GM12878 (cell line): Measurements from ENCODE around the gene TADA3. TPM values are rescaled to one million over a fixed set of nuclear protein-coding genes. Genes with fewer than 3 reads are reported as not detected.

ENCODE experiments used
- ATAC-seq: fragments of 200-7000 bp; cut with Tn5 transposase; 3 replicates; pipeline ENCODE4 v1.9.1; 2020; ENCODE audit warnings: mild to moderate bottlenecking, moderate library complexity
- BruUV-seq: library from RNA; stranded (reverse); fragments of 400-500 nt; replicated peaks from 2 replicates; lab custom pipeline; 2021; lab: Mats Ljungman, UMichigan
- CTCF ChIA-PET: fragments of 300-600 bp; sonication (Branson Sonifier 250); formaldehyde crosslinking; extraction: SDS; loops from one replicate; lab custom pipeline; 2021; ENCODE audit warnings: inconsistent platforms; lab: Yijun Ruan, JAX
- POLR2A ChIA-PET: fragments of 350-600 bp; formaldehyde crosslinking; extraction: SDS; loops from one replicate; lab custom pipeline; 2021; ENCODE audit warnings: inconsistent platforms; lab: Charles Lee
- RAD21 ChIA-PET: fragments of 300-600 bp; sonication (Branson Sonifier 250); formaldehyde crosslinking; loops from one replicate; lab custom pipeline; 2023; ENCODE audit warnings: antibody characterized with exemption; ENCODE audit not compliant: unreplicated experiment; lab: Charles Lee
- SMC1A ChIA-PET: fragments of 300-600 bp; sonication (Branson Sonifier 250); formaldehyde crosslinking; loops from one replicate; lab custom pipeline; 2023; ENCODE audit not compliant: unreplicated experiment, uncharacterized antibody; lab: Charles Lee
- DNase-seq: peaks from one replicate; pipeline ENCODE4 v3.0.0-alpha.2; 2011; ENCODE audit warnings: low read depth, low spot score
- FAIRE-seq: peaks from 3 replicates; lab custom pipeline; 2011; peaks lifted over from hg19 to GRCh38; lab: Jason Lieb, UNC
- H2AFZ ChIP-seq: 2 replicates; pipeline ENCODE4 v1.6.0; 2011; ENCODE audit warnings: low read depth, low read length, control low read depth; ENCODE audit not compliant: control insufficient read depth
- H3K27ac ChIP-seq: 2 replicates; pipeline ENCODE4 v1.5.1; 2011; ENCODE audit warnings: control low read depth; ENCODE audit not compliant: control insufficient read depth, insufficient read depth
- H3K27me3 ChIP-seq, 2 experiments: replicated peaks in 1 of 2; 2 replicates each; pipeline versions ENCODE4 v1.6.0 to v1.6.1; 2011; ENCODE audit warnings: low read length in 1 of 2; ENCODE audit not compliant: control insufficient read depth in 2 of 2, insufficient read depth in 2 of 2
- H3K36me3 ChIP-seq, 2 experiments: 2 replicates each; pipeline ENCODE4 v1.5.1; 2011; ENCODE audit warnings: low read length in 1 of 2; ENCODE audit not compliant: control insufficient read depth in 2 of 2, insufficient read depth in 2 of 2
- H3K4me1 ChIP-seq: 2 replicates; pipeline ENCODE4 v1.6.1; 2011; ENCODE audit warnings: mild to moderate bottlenecking, low read length, moderate library complexity, mixed read lengths; ENCODE audit not compliant: control insufficient read depth, insufficient read depth
- H3K4me2 ChIP-seq: 2 replicates; pipeline ENCODE4 v1.6.0; 2011; ENCODE audit warnings: control low read depth; ENCODE audit not compliant: control insufficient read depth, insufficient read depth
- H3K4me3 ChIP-seq: fragments of 200-600 bp; sonication (generic); 2 replicates; pipeline ENCODE4 v1.5.1; 2016
- H3K79me2 ChIP-seq: 2 replicates; pipeline ENCODE4 v1.6.0; 2011; ENCODE audit warnings: low read length; ENCODE audit not compliant: control insufficient read depth, insufficient read depth
- H3K9ac ChIP-seq: 2 replicates; pipeline ENCODE4 v1.8.0; 2011; ENCODE audit warnings: low read length, control low read depth, mixed read lengths; ENCODE audit not compliant: control insufficient read depth, insufficient read depth
- H3K9me3 ChIP-seq: replicated peaks from 3 replicates; pipeline ENCODE4 v1.5.1; 2011; ENCODE audit warnings: mild to moderate bottlenecking, low read length; ENCODE audit not compliant: control insufficient read depth, insufficient read depth
- H4K20me1 ChIP-seq: 2 replicates; pipeline ENCODE4 v1.6.0; 2011; ENCODE audit not compliant: control insufficient read depth, insufficient read depth
- BHLHE40 ChIP-seq, 2 experiments: fragments of 450-650 bp in 1 of 2; IDR thresholded peaks; 2 replicates each; pipeline ENCODE4 v1.6.1; 2011 to 2017; ENCODE audit warnings: low read depth in 2 of 2, borderline replicate concordance in 1 of 2, improper control_type of control experiment in 1 of 2, low read length in 1 of 2, mild to moderate bottlenecking in 1 of 2
- DPF2 ChIP-seq: fragments of 450-650 bp; IDR thresholded peaks from 2 replicates; pipeline ENCODE4 v1.6.1; 2017; ENCODE audit warnings: mild to moderate bottlenecking
- EZH2 ChIP-seq: IDR thresholded peaks from 2 replicates; pipeline ENCODE4 v1.6.1; 2012; ENCODE audit warnings: low read depth, mild to moderate bottlenecking, control low read depth, inconsistent platforms, low read length, borderline replicate concordance; ENCODE audit not compliant: control insufficient read depth
- FOS ChIP-seq: IDR thresholded peaks from 3 replicates; pipeline ENCODE4 v1.6.1; 2011; ENCODE audit warnings: borderline replicate concordance; ENCODE audit not compliant: insufficient read length; ENCODE audit errors: extremely low read depth
- GABPA ChIP-seq: IDR thresholded peaks from 2 replicates; pipeline ENCODE4 v1.6.1; 2014; ENCODE audit warnings: antibody characterized with exemption, low read depth, mild to moderate bottlenecking, inconsistent platforms
- JUND ChIP-seq: IDR thresholded peaks from 2 replicates; pipeline ENCODE4 v1.6.1; 2012; ENCODE audit warnings: low read depth, mild to moderate bottlenecking, low read length, improper control_type of control experiment, moderate library complexity
- NFXL1 ChIP-seq: fragments of 450-650 bp; IDR thresholded peaks from 2 replicates; pipeline ENCODE4 v1.6.1; 2017; ENCODE audit warnings: antibody characterized with exemption, mild to moderate bottlenecking, borderline replicate concordance
- NFYB ChIP-seq: IDR thresholded peaks from 2 replicates; pipeline ENCODE4 v1.6.1; 2011; ENCODE audit warnings: low read depth, mild to moderate bottlenecking, low read length, improper control_type of control experiment, moderate library complexity; ENCODE audit not compliant: insufficient read depth
- POLR2A ChIP-seq: IDR thresholded peaks from 2 replicates; pipeline ENCODE4 v1.6.1; 2011; ENCODE audit warnings: low read depth, mild to moderate bottlenecking, low read length
- SMARCA5 ChIP-seq: fragments of 450-650 bp; IDR thresholded peaks from 2 replicates; pipeline ENCODE4 v1.6.1; 2017; ENCODE audit warnings: mild to moderate bottlenecking
- SPI1 ChIP-seq: IDR thresholded peaks from 2 replicates; pipeline ENCODE4 v1.6.1; 2011; ENCODE audit warnings: low read depth, mild to moderate bottlenecking, low read length, moderate library complexity, borderline replicate concordance; ENCODE audit not compliant: insufficient read depth
- TAF1 ChIP-seq: IDR thresholded peaks from 2 replicates; pipeline ENCODE4 v1.6.1; 2011; ENCODE audit warnings: mild to moderate bottlenecking, low read depth, low read length, borderline replicate concordance
- WGBS: methylation state at CpG from one replicate; pipeline ENCODE4 v1.1.6; 2016; ENCODE audit warnings: low lambda C conversion rate; ENCODE audit not compliant: insufficient replicate concordance, insufficient coverage; ENCODE audit errors: missing lambda C conversion rate; 5-methylcytosine and 5-hydroxymethylcytosine counted together
- in situ Hi-C: fragments of 300-500 bp; cut with MboI; formaldehyde crosslinking; loops from 9 replicates; pipeline ENCODE4 v1.14.3; 2018; ENCODE audit warnings: mixed read lengths
- intact Hi-C: fragments of 100-400 bp; cut with micrococcal nuclease; formaldehyde crosslinking; loops from one replicate; pipeline ENCODE4 v1.14.2; 2022; ENCODE audit not compliant: unreplicated experiment
- polyA plus RNA-seq, 11 experiments: library from polyadenylated mRNA; depleted of rRNA in 4 of 11; unstranded in 6 of 11; stranded (reverse) in 5 of 11; fragments of >200 nt; fragmentation: Nextera tagmentation in 4 of 11; fragmentation: Illumina TruSeq in 1 of 11; extraction: Ambion mirVana in 4 of 11; extraction: Trizol in 1 of 11; gene quantifications; 1 replicate in 1 of 11; 2 replicates in 10 of 11; pipeline versions ENCODE4 v1.2.1 to v1.2.3, GENCODE V29; 2011 to 2016; ENCODE audit warnings: inconsistent platforms in 2 of 11, missing spikeins in 2 of 11, low read depth in 1 of 11
- total RNA-seq, 4 experiments: library from RNA; depleted of rRNA in 3 of 4; stranded (reverse); fragments of >200 nt in 3 of 4; fragmentation: Illumina TruSeq in 1 of 4; extraction: Trizol in 1 of 4; gene quantifications; 2 replicates each; pipeline versions ENCODE4 v1.2.1 to v1.2.3, GENCODE V29; 2013 to 2021
- TF ChIP-seq, protein P1 (sequence below): IDR thresholded peaks from 2 replicates; pipeline ENCODE4 v1.6.1; 2012; ENCODE audit warnings: improper control_type of control experiment, low read depth, low read length; ENCODE audit not compliant: insufficient replicate concordance
- TF ChIP-seq, protein P2 (sequence below): IDR thresholded peaks from 2 replicates; pipeline ENCODE4 v1.6.1; 2012; ENCODE audit warnings: low read depth, low read length, improper control_type of control experiment

Gene TADA3
- total and polyA plus RNA-seq, 10 of the 15 experiments (the other 5 are each of a cell fraction or from before 2014, with no cell fraction given), result 2.6 to 71.2 (median 51.0) TPM

DNA sequence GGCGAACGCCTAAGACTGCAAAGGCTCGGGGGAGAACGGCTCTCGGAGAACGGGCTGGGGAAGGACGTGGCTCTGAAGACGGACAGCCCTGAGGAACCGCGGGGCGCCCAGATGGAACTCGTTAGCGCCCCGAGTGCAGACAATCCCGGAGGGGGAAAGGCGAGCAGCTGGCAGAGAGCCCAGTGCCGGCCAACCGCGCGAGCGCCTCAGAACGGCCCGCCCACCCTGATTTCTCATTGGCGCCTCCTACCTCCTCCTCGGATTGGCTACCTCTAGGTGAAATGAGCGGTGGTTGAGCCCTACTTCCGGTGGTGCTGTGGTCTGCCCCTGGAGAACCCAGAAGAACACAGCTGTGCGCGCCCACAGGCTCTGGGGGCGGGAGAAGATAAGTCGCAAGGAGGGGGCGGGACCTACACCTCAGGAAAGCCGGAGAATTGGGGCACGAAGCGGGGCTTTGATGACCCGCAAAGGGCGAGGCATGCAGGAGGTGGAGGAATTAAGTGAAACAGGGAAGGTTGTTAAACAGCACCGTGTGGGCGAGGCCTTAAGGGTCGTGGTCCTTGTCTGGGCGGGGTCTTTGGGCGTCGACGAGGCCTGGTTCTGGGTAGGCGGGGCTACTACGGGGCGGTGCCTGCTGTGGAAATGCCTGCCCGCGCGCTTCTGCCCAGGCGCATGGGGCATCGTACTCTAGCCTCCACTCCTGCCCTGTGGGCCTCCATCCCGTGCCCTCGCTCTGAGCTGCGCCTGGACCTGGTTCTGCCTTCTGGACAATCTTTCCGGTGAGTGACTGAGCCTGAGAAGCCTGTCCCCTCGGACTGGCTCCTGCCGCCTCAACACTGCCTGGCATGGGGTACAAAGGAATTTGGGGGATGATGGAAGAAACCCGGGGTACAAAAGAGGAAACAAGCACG is 42.4 kb downstream of the TADA3 start, which contains the start of gene OGG1:
Gene OGG1, plus strand, starts transcription at position 308 of the 911 bp plus-strand sequence. Its CDS starts 335 bp downstream, at position 643.
- peaks cover 15 to 16% of the 10 kb centered on the region in 2 experiments for H3K36me3 ChIP-seq
- H3K4me2 ChIP-seq, result peak within 1 kb of the TSS; percentile 70
- no peaks in the 10 kb centered on the region for H4K20me1 ChIP-seq
- intact Hi-C loops (loop anchor here (1.0 kb wide), 2 partner anchors 19 to 42 kb away; partner anchors contain the start of genes BRPF1 and TADA3), in situ Hi-C loops (no loop called here)
- H3K4me1 ChIP-seq, result peaks cover 21% of the 10 kb centered on the region
- peak within 1 kb of the TSS; percentile 88 for H3K4me3 ChIP-seq
- SMC1A ChIA-PET, result interaction anchor here (0.6 to 2.6 kb wide), 8 partner anchors 11 to 261 kb away, joined by 3 to 16 read pairs (median 4); partner anchors contain the start of genes ARPC4, BRPF1 and TADA3
- DNase-seq, result peak; percentile 95
- peak; percentile 95 for ATAC-seq
- H3K9ac ChIP-seq, result peak within 1 kb of the TSS; percentile 86
- POLR2A ChIA-PET, result interaction anchor here (0.6 to 2.9 kb wide), 10 partner anchors 16 to 356 kb away, joined by 3 to 20 read pairs (median 4); partner anchors contain the start of genes ARPC4, JAGN1, RPUSD3 and TADA3
- H3K79me2 ChIP-seq, result peaks cover 15% of the 10 kb centered on the region
- peak; percentile 97 for FAIRE-seq
- no peaks in the 10 kb centered on the region for H3K27me3 ChIP-seq
- peak within 1 kb of the TSS; percentile 99 for H2AFZ ChIP-seq
- BruUV-seq, result TSS peak; percentile 63
- CTCF ChIA-PET, result interaction anchor here (0.6 to 3.2 kb wide), 8 partner anchors 10 to 129 kb away, joined by 3 to 24 read pairs (median 3); partner anchors contain the start of genes ARPC4, BRPF1 and TADA3
- RAD21 ChIA-PET, result interaction anchor here (0.7 to 3.1 kb wide), 7 partner anchors 17 to 246 kb away, joined by 3 to 11 read pairs (median 4); partner anchors contain the start of genes ARPC4, BRPF1, MTMR14 and TADA3
- H3K27ac ChIP-seq, result peak within 1 kb of the TSS; percentile 82
- 1% methylated on average over 60 of the region's 60 CpGs for WGBS
- H3K9me3 ChIP-seq, result no peaks in the 10 kb centered on the region
- TF ChIP-seq TAF1 (peak; percentile 49; the same call in 1 of the 2 replicates), POLR2A (peak; percentile 62), DPF2 (peak; percentile 24; the same call in 1 of the 2 replicates), BHLHE40 (IDR thresholded peaks at IDR 0.05; ENCODE audit: borderline replicate concordance in 1 of 2, low read depth in 2 of 2, low read length in 1 of 2) (peak in 1 of 2 experiments; percentile 36; a peak in 1 of 4 replicates), SPI1 (no peak), NFXL1 (no peak), NFYB (peak; percentile 91), JUND (no peak), GABPA (peak; percentile 79), EZH2 (no peak), SMARCA5 (0 out of 2 replicates have a peak, but pooled peaks have one; percentile 47), FOS (peak; percentile 16)
- TF ChIP-seq, protein P1, sequence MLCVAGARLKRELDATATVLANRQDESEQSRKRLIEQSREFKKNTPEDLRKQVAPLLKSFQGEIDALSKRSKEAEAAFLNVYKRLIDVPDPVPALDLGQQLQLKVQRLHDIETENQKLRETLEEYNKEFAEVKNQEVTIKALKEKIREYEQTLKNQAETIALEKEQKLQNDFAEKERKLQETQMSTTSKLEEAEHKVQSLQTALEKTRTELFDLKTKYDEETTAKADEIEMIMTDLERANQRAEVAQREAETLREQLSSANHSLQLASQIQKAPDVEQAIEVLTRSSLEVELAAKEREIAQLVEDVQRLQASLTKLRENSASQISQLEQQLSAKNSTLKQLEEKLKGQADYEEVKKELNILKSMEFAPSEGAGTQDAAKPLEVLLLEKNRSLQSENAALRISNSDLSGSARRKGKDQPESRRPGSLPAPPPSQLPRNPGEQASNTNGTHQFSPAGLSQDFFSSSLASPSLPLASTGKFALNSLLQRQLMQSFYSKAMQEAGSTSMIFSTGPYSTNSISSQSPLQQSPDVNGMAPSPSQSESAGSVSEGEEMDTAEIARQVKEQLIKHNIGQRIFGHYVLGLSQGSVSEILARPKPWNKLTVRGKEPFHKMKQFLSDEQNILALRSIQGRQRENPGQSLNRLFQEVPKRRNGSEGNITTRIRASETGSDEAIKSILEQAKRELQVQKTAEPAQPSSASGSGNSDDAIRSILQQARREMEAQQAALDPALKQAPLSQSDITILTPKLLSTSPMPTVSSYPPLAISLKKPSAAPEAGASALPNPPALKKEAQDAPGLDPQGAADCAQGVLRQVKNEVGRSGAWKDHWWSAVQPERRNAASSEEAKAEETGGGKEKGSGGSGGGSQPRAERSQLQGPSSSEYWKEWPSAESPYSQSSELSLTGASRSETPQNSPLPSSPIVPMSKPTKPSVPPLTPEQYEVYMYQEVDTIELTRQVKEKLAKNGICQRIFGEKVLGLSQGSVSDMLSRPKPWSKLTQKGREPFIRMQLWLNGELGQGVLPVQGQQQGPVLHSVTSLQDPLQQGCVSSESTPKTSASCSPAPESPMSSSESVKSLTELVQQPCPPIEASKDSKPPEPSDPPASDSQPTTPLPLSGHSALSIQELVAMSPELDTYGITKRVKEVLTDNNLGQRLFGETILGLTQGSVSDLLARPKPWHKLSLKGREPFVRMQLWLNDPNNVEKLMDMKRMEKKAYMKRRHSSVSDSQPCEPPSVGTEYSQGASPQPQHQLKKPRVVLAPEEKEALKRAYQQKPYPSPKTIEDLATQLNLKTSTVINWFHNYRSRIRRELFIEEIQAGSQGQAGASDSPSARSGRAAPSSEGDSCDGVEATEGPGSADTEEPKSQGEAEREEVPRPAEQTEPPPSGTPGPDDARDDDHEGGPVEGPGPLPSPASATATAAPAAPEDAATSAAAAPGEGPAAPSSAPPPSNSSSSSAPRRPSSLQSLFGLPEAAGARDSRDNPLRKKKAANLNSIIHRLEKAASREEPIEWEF, result peak; percentile 25
- TF ChIP-seq, protein P2, sequence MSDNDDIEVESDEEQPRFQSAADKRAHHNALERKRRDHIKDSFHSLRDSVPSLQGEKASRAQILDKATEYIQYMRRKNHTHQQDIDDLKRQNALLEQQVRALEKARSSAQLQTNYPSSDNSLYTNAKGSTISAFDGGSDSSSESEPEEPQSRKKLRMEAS, result no peak
